ENCODE data around the gene TRPC6.
"Not testable (repeated sequence)": the region's sequence is repeated elsewhere in the genome, so short reads cannot be mapped to it uniquely, and the experiment has no call there.

Gene TRPC6

DNA sequence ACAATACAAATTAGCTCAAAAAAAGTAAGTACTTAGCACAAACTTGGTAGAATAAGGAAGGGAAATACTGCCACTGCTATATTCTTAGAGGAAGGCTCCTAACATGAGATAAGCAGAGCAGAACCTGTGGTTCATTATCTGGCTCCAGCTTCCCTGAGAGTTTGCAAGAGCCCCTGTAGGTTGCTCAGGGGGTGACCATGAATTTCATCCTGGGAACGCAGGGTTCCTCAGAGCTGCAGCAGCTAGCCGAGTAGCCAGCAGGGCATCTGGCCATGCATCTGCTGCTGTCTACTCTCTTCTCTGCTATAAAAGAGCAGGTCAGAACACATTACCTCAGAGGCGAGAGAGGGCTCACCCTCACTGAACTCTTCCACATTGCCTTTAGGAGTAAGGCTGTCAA lies 67.3 kb downstream of the TRPC6 start:
- no peak for DNase-seq

DNA sequence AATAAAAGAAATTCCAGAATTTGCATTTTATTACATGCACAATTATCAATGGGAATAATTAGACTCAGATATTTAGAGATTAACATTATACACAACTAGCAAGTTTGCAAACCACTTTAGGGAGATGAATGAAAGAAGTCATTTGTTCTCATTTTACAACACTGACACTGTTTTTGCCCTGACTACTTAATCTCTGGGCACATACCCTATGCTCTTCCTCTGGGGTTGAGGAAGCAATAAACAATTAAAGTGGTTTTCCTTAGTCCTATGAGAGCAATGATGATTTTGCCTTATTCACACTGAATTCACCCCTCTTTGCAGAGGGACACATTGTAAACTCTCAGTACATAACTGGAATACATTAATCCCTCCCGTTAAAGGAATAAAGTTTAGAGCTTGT lies 72.7 kb downstream of the TRPC6 start:
- no peak for DNase-seq

DNA sequence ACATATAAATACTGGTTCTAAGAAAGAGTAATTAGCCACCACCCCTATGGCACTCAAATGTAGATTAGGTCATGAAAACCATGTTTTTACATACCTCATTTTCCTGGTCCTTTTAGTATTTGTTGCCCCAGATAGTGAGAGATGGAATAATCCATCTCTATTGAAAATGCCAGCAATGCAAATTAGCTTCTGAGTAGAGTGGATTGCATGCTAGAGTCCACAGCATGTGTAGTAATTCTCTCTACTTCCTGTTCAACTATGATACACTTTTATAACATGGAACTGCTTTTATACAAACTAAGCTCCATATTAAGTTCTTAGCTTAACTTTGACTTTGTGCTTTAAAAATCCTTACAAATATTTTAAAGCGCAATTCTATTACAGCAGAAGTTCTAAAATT lies 73.2 kb downstream of the TRPC6 start:
- DNase-seq = no peak

GRCh38 chr11:101509922-101510321 lies 73.9 kb downstream of the TRPC6 start:
- no peak for DNase-seq

DNA sequence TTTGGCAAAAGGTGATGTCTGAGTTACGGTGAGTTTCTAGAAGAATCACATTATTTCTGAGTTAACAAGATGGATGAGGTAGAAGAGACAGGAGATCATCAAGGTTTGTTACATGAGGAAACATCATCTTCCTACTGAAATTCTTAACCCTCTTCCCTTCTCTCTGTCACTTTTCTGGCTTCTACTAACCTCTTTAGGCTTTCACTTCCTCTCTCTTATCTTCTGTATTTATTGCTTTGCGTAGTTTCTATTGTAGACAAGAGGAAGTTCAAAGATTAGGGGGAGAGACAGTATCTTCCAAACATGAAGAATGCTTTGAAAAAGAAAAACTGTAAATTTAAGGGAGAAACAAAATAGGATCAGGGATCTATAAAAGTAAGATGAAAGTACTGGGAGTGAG lies 75.4 kb downstream of the TRPC6 start:
- DNase-seq = no peak

DNA sequence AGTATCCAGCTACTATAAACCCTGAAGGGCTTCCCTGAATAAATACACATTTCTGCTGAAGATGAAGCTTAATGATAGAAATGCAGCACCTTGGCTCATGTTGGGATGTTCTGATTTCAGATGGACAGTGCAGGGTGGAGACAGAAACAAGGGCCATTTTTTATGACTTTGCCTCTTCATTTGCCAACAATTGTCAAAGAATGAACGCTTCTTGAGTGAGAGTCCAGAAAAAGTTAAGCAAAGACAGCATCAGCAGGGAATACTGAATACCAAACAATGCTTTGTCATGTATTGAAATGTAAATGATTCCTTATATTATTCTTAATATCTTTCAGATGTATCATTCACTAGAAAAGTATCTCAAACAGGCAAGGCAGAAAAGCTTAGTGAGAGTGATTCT lies 84.9 kb downstream of the TRPC6 start:
- DNase-seq = no peak

DNA sequence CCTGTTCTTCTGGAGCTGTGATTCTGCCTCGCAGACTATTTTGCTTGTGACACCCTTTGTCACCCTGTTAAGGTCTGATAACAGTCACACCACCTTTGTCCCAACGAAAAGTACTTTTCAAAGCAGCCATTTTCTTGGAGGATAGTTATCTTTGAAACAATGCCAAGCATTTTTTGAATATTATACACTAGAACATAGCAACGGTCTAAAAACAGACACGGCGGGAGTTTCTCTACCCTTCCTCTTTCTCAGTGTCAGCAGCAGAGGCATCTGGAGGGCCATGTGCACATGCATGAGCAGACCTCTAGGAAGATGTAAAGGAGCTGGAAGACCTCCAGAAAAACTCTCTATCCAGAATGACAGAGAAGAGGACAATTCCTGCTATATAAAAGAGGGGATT lies 86.5 kb downstream of the TRPC6 start:
- DNase-seq = no peak

GRCh38 chr11:101487775-101488174 lies 96.0 kb downstream of the TRPC6 start:
- DNase-seq = no peak

DNA sequence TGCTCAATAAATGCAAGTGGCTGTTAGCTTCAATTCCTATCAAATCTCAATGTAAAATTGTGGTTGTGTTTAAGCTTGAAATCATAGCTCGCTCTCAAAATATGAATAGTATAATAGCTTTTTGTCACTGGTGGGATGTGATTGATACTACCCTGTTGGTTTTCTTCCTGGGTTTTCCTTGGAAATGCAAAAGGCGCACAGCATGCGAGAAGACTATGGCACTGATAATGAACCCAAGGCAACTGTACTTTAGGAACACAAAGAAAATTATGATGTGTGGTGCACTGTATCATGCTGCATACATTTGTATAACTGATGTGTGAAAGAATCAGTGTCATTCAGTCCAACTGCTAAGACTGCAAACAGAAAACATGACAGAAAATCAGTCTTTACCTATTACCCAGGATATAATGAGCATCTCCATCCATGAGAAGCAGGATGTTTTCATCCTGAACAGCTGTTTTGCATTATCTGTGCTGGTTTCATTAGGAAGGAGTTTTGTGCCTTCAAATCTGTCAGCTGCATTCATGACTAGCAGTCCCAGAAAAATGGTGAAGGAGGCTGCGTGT lies 101.2 kb downstream of the TRPC6 start:
- DNase-seq = no peak

GRCh38 chr11:101478587-101479369 lies 105.0 kb downstream of the TRPC6 start:
- no peak for DNase-seq

DNA sequence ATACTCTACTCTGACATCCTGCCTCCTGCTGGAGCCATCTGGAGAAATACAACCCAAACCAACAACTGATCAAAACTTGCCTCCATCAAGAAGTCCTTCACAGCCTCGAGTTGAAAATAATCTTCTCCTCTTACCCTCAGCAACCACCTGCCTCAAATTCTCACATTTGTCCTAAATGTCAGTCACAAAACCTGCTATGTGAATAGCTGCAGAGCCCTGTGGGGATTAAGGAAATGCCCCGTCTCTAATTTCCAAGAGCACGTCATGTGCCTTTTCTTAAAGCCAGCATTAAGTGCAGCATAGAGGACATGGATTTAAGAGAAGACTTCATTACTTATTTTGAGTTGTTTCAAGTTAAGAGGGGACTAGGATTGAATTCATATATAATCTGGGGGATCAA lies 105.9 kb downstream of the TRPC6 start:
- DNase-seq = no peak

DNA sequence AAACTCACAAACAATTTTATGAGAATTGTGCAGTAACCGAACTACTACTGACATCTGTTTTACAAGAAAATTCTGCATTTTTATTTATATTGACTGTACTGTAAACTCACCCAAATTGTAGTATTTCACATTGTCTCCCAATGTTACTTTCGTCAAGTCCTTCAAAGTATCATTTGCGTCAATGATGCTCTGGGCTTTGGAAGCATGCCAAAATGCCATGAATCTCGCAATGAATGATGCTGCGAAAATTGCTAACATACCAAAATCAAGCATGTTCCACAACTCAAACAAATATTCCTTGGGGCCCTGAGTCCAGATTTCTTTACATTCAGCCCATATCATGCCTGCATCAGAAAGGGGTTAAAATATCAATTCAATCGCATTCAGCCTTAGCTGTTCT lies 107.6 kb downstream of the TRPC6 start:
- no peak for DNase-seq

GRCh38 chr11:101475699-101476098 lies 108.1 kb downstream of the TRPC6 start:
- no peak for DNase-seq

GRCh38 chr11:101474666-101475065 lies 109.1 kb downstream of the TRPC6 start:
- no peak for DNase-seq

DNA sequence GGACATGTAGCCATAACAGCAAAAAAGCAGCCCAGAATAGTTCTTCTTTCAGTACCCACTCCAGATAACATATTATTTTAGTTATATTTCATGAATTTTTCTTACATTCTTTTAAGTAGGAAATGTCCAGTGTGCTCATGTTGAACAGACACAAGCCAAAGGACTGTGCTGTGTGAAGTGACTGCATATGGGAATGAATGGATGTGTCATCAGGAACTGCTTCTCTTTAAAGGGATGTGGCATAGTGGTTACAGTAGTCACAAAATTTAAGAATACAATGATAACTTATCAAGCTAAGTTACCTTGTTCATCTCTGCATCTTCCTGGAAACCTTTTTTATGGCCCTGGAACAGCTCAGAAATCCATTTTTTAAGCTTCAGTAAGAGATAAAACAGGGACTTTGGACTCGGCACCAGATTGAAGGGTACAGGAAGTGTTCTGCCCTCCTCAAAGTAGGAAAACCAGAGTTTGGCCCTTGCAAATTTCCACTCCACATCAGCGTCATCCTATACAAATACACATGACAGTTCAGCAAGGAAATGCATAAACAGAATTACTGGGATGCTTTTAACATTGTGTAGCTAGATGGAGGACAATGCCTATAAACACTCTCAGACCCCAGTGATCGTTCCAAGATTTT lies 112.8 kb downstream of the TRPC6 start:
- DNase-seq = no peak

- no peak for DNase-seq
Measured at GRCh38 chr11:101470419-101470818, 113.4 kb downstream of the TRPC6 start.

- no peak for DNase-seq
Measured at GRCh38 chr11:101466352-101466751, 117.5 kb downstream of the TRPC6 start.

GRCh38 chr11:101464388-101464787 lies 119.4 kb downstream of the TRPC6 start:
- DNase-seq = not testable (repeated sequence)

- no peak for DNase-seq
Measured at GRCh38 chr11:101459020-101459419, 124.8 kb downstream of the TRPC6 start.

- no peak for DNase-seq
Measured at GRCh38 chr11:101458161-101458560, 125.6 kb downstream of the TRPC6 start.

DNA sequence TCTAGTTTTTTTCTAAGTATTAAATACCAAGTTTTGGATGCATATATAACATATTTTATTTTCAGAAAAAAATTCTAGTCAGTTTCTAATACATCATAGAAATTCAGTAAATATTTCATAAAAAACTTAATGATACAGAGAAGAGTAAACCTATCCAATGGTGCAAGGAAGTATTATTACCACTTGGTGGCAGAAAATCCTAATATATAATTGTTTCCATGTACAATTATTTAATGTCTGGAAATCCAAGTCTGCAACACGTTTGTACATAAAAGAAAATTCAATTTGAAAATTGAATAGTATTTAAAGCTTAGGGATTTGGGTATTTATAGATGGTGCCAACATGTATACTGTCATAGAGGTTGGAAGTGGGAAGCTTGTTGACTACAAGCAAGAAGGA lies 127.0 kb downstream of the TRPC6 start:
- no peak for DNase-seq

DNA sequence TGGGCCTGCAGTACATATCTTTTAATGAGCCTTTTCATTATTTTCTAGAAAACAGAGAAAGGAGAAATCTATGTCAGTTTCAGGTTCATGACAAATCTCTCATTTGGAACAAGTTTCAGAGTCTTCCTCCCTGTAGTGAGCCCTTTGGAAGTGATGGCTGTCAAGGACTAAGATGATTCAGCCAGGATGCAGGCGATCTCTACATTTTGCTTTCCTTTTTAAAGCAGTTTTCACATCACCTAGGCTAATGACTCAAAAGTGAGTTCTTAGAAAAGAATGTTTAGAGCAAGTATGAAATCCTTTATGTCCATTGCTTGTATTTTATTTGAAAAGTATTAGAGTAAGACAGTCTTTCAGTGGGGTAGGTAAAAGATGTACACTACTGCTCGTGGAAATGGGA lies 130.1 kb downstream of the TRPC6 start:
- DNase-seq = no peak

DNA sequence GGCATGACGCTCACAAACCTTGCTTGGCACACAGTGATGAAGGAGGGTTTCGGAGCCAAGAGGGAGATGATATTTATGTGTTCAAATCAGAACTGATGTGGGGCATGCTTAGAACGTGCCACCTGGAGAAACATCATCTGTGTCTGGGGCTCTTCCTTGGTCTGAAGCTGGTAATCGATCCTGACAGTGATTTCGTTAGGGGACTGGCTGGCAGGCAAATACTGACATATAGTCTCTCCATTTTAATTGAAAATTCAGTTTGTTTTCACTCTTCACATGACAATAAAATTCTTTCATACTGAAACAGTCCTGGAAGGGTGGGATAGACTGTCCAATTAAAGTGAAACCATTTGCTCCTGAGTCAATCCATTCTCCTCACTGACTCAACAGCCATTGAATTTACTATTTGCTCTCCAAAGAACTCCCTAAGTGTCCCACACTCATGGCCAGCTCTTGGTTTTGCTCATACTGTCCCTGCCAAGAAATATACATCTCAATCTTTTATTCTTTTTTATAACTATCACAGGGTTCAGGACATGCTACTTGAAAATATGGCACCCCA lies 134.8 kb downstream of the TRPC6 start:
- no peak for DNase-seq

GRCh38 chr11:101446726-101447125 lies 137.1 kb downstream of the TRPC6 start:
- no peak for DNase-seq
